Tibial nerve (tissue), 4 donors: ENCODE measurements around the gene PM20D1.

Experiments
- EP300 ChIP-seq, 2 donors: sonication (generic); formaldehyde crosslinking; IDR thresholded peaks; one replicate each; pipeline ENCODE4 v1.6.1; 2017; ENCODE audit warnings: antibody characterized with exemption in 2 of 2, mild to moderate bottlenecking in 1 of 2
- POLR2A ChIP-seq, 2 donors: fragments of 450-650 bp; IDR thresholded peaks; one replicate each; pipeline ENCODE4 v1.6.1; 2017; ENCODE audit warnings: antibody characterized with exemption in 2 of 2, mild to moderate bottlenecking in 2 of 2, moderate library complexity in 2 of 2
- TF ChIP-seq, protein P1 (sequence below), 5 experiments: fragments of 200-600 bp in 3 of 5; fragments of 450-650 bp in 2 of 5; sonication (generic) in 3 of 5; IDR thresholded peaks; one replicate each; pipeline ENCODE4 v1.5.1; 2016 to 2019; ENCODE audit warnings: antibody characterized with exemption in 5 of 5, mild to moderate bottlenecking in 3 of 5, moderate library complexity in 2 of 5

DNA sequence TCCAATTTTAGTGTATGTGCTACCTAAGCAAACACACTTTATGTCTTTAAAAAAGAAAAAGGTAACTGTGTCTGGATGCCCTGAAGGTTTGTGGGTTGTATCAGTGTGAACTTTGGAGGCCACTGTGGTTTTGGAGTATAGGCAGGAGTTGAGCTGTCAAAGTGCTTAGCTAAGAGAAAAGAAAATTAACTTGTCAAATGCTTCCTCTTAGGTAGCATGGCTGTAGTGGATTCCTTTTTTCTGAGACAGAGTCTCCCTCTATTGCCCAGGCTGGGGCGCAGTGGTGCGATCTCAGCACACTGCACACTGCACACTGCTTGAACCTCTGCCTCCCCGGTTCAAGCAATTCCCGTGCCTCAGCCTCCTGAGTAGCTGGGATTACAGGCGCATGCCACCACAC lies 25.8 kb downstream of the PM20D1 start:
- TF ChIP-seq POLR2A (IDR thresholded peaks at IDR 0.05) = no peak
- TF ChIP-seq, protein P1, sequence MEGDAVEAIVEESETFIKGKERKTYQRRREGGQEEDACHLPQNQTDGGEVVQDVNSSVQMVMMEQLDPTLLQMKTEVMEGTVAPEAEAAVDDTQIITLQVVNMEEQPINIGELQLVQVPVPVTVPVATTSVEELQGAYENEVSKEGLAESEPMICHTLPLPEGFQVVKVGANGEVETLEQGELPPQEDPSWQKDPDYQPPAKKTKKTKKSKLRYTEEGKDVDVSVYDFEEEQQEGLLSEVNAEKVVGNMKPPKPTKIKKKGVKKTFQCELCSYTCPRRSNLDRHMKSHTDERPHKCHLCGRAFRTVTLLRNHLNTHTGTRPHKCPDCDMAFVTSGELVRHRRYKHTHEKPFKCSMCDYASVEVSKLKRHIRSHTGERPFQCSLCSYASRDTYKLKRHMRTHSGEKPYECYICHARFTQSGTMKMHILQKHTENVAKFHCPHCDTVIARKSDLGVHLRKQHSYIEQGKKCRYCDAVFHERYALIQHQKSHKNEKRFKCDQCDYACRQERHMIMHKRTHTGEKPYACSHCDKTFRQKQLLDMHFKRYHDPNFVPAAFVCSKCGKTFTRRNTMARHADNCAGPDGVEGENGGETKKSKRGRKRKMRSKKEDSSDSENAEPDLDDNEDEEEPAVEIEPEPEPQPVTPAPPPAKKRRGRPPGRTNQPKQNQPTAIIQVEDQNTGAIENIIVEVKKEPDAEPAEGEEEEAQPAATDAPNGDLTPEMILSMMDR (IDR thresholded peaks at IDR 0.05) = no peak
- TF ChIP-seq EP300 (IDR thresholded peaks at IDR 0.05) = no peak
